EL (cell line): ENCODE measurements around the gene CDKN3.

Experiments
- DNase-seq: peaks from one replicate; pipeline ENCODE4 v3.0.0-alpha.2; 2016

CDKN3 gene

GRCh38 chr14:54396493-54397335 lies at the start of gene CDKN3:
Gene CDKN3, plus strand, starts transcription at chr14:54397007. Its CDS starts 62 bp downstream, at chr14:54397069.
- DNase-seq, result peak; percentile 100

- no peak for DNase-seq
Measured at GRCh38 chr14:54347044-54347443, 49.8 kb upstream of the CDKN3 start.

GRCh38 chr14:54348001-54348611 lies 48.7 kb upstream of the CDKN3 start:
- DNase-seq, result peak; percentile 59

DNA sequence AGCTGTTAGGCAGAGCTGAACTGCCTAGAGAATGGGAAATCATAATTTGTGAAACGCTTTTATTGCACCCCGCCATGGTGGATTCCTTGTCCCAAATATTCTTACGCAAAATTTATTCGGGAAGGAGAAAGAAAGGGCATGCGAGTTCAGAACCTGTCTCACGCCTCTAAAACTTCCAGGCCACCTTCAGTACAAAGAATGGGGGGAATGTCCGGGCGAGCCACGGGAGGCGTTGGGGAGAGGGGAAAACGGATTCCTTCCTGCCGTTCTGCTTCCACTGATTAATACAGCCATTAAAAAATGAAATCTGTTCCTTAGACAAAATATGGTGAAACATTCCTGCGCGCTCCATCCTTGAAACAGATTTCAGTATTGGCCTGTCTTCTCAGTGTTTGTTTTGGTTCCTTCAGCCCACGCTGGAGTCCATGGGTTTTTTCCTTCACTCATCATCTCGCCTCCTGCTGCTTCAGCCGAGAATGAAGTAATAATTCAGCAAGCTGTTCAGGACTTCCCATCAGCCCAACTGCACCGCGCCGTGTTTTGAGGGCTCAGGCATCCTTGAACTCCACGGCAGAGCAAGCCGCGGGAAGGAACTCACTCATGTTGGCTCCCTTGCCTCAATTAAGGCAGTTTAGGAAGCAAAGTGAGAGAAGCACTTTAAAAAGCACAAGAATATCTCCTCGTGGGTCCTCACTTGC lies 47.7 kb upstream of the CDKN3 start:
- DNase-seq, result peak; percentile 33

- no peak for DNase-seq
Measured at GRCh38 chr14:54349713-54350112, 47.1 kb upstream of the CDKN3 start.

DNA sequence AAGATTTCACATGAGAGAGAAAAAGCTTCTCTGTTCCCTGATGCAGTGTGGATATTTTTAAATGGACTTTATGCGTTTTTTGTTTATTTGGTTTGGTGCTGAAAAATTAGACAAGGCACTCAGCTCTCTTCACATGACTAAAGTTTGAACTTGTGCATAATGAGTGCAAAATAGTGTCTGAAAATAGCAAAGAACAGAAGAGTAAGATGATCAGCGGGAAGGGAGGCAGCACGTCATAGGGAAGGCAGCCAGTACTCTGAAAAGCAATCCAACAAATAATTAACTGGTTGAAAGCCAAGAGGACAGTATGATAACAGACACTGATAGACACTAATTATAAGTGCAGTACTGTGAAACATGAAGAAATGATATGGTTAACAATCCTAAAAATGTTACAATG lies 46.6 kb upstream of the CDKN3 start:
- peak; percentile 34 for DNase-seq

GRCh38 chr14:54353266-54353665 lies 43.5 kb upstream of the CDKN3 start:
- DNase-seq, result no peak

DNA sequence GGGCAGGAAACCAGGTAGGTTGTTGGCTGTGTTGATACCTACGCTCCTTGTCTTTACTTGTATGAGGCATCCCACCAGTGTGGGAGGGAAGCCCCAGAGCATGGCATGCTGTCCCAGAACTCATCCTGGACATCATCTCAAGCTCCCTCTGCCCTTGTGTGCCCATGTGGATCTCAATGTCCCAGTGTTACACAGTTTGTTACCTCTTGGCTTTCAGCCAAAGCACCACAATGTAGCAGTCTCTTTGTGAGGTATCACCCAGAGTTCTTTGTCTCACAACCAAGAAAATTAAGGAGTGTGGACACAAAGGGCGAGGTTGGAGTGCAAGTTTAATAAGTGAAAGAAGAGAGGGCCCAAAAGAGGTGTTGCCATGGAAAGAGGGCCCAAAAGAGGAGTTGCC lies 43.1 kb upstream of the CDKN3 start:
- no peak for DNase-seq

DNA sequence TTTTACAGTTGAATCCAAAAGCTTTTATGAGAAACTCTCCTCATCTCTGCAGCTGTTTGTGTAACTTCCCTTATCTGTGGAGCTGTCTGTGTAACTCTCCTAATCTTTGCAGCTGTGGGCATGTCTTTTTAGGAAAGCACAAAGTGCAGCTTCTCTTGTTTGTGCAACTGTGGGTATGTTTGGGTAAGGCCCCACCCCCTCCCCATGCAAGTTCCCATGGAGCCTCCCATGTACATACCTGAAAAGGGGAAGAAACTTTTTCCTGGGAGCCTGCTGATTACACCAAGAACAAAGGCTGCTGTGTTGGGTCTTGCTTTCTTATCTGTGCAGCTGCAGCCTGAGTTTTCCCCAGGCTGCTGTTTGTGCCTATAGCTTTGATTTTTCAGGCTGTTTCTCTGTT lies 42.7 kb upstream of the CDKN3 start:
- no peak for DNase-seq

- DNase-seq, result no peak
Measured at GRCh38 chr14:54354968-54355641, 41.7 kb upstream of the CDKN3 start.

DNA sequence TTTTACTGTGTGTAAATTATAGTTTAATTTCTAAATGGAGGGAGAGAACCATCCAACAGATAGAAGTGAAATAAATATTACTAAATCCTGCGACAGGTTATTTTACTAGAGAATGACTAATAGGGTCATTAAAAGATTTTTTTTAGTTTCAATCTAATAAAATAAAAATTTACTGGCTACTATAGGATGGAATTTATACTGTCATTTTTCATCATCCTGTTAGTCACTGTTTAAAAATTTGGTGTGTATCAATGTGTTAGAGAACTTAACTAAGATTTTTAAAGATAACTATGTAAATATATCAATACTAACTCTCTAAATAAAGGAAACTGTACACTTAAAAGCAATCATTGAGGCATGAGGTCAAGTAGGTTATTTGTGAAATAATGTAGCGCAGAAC lies 41.1 kb upstream of the CDKN3 start:
- peak; percentile 64 for DNase-seq

- peak; percentile 90 for DNase-seq
Measured at GRCh38 chr14:54356172-54356571, 40.6 kb upstream of the CDKN3 start.

DNA sequence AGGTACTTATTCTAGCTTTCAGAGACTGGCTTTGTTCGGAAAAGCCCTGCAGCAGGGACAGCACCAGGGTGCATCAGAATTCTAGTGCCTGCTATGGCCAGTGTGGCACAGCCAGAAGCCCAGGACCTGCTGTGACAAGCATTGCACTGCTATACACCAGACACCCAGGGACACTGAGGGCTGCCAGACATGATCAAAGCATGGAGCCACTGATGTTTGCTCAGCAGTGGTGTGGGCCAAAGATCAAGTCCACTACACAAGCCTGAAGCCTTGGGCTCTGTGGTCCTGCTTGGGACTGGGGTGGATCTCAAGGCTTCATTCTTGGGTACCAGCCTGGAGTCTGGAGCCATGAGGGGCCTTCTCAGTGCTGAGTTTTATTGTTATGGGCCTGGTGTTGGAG lies 36.1 kb upstream of the CDKN3 start:
- DNase-seq, result no peak

DNA sequence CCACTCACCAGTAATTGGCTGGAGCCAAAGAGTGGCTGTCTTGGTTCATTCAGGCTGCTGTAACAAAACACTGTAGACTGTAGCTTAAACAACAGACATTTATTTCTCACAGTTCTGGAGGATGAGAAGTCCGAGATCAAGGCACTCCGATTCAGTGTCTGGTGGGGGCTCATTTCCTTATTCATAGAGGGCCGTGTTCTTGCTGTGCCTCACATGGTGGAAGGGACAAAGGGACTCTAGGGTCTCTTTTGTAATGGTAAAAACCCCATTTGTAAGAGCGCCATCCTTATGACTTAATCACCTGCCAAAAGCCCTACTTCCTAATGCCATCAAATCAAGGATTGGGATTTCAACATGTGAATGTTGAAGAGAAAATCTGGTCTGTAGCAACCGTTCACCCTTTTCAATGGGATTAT lies 34.7 kb upstream of the CDKN3 start:
- no peak for DNase-seq

DNA sequence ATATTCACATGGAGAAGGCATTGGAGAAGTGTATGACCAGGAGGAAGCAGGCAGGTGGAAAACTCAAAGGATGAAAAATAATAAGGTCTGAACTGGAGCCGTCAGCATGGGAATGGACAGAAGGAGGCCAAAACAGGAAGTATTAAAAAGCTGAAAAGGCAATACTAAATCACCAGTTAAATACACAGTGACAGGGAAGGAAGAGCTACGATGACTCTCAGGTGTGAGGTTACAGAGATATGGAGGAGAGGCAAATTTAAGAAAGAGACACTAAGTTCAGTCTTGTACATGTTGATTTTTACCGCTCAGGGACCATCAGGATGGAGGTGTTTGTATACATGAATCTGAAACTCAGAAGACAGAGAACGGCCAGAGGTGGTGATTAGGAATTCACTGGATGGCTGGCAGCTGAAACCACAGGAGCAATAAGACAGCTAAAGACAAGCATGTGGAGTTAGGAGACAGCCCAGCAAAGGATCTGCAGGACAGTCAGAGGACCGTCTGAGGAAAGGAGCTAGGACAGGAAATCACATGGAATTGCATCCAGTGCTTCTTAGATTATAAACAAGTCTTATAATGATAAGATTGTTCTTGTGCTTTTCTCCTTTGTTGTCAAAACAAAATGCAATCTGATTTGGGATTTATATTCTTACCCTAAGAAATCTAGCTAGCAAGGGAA lies 33.9 kb upstream of the CDKN3 start:
- no peak for DNase-seq

GRCh38 chr14:54364555-54365415 lies 32.0 kb upstream of the CDKN3 start:
- DNase-seq, result peak; percentile 69

GRCh38 chr14:54366736-54367735 lies 29.8 kb upstream of the CDKN3 start:
- peak; percentile 69 for DNase-seq

DNA sequence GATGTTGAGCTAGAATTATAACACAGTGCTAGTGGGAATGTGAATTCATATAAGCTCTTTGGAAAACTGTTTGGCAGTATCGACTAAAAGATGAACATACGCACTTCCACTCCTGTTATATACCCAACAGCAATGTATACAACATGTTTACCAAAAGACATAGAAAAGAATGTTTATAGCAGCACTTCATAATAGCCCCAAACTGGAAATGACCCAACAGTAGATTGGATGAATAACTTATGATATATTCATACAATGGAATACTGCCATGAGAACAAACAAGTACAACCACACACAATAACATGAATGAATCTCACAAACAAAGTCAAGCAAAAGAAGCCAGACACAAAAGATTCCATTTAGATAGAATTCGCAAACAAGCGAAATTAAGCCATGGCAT lies 28.5 kb upstream of the CDKN3 start:
- no peak for DNase-seq

- DNase-seq, result peak; percentile 31
Measured at GRCh38 chr14:54369343-54369742, 27.5 kb upstream of the CDKN3 start.
